ENCODE data around the gene PI4KA.
"Not testable (repeated sequence)": the region's sequence is repeated elsewhere in the genome, so short reads cannot be mapped to it uniquely, and the experiment has no call there.

DNA sequence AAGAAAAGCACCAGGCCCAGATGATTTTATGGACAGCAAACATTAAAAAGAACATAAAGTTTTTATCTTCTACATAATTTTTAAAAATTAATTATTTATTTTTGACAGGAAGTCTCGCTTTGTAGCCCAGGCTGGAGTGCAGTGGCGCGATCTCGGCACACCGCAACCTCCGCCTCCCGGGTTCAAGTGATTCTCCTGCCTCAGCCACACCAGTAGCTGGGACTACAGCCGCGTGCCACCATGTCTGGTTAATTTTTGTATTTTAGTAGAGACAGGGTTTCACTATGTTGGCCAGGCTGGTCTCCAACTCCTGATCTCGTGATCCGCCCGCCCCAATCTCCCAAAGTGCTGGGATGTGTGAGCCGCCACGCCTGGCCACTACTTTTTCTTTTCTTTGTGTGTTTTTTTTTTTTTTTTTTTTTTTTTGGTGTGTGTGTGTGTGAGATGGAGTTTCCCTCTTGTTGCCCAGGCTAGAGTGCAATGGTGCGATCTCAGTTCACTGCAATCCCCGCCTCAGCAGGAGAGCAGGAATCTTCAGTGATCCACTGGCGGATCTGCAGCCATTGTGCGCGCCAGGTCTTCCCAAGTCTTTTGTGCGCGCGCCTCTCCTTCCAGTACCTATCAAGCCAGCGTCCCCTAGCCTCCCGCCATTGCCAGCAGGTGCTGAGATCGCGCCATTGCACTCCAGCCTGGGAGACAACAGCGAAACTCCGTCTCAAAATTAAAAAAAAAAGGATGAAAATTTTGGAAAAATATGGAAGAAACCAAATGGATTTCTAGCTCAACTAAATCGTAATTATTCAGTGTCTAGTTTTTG, 171.0 kb downstream of the PI4KA start:
- not testable (repeated sequence) for TF ChIP-seq POLR2A (IDR thresholded peaks at IDR 0.05)
- TF ChIP-seq, protein P1, sequence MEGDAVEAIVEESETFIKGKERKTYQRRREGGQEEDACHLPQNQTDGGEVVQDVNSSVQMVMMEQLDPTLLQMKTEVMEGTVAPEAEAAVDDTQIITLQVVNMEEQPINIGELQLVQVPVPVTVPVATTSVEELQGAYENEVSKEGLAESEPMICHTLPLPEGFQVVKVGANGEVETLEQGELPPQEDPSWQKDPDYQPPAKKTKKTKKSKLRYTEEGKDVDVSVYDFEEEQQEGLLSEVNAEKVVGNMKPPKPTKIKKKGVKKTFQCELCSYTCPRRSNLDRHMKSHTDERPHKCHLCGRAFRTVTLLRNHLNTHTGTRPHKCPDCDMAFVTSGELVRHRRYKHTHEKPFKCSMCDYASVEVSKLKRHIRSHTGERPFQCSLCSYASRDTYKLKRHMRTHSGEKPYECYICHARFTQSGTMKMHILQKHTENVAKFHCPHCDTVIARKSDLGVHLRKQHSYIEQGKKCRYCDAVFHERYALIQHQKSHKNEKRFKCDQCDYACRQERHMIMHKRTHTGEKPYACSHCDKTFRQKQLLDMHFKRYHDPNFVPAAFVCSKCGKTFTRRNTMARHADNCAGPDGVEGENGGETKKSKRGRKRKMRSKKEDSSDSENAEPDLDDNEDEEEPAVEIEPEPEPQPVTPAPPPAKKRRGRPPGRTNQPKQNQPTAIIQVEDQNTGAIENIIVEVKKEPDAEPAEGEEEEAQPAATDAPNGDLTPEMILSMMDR (IDR thresholded peaks at IDR 0.05): not testable (repeated sequence)

Measured in right lobe of liver (tissue), 4 donors.